ENCODE data around the gene TMEM150B.

Gene TMEM150B

GRCh38 chr19:55278391-55279135 lies 46.6 kb downstream of the TMEM150B start:
- no peak for DNase-seq (ENCODE audit: low read depth)

GRCh38 chr19:55277494-55277893 lies 47.6 kb downstream of the TMEM150B start:
- no peak for DNase-seq (ENCODE audit: low read depth)

DNA sequence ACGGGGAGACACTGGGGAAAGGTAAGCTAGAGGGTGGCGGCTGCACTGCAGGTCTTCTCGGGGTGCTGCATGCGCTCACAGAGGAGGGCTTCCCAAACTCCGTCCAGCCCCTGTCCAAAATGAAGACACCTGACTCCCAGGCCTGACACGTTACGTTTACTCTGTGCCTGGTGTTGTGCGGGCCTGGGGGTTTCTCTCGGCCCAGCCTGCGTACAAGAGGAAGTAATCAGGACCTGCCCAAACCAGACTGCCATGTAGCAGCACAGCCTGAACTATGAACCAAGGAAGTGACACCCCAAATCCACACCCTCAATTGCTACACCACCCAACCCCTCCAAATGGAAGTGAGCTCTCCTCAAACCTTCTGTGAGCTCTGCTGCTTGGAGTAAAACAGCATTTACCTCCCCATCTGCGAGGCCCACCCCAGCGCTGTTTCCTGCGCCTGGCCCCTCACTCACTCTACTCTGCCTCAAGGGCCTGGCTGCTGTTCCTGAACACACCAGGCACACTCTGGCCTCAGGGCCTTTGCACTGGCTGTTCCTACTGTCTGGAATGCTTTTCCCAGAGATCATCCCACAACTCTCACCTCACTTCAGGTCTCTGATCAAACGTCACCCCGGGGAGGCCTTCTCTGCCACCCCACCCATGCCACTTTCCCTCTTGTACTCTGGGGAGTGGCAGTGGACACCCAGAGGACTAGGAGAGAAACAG lies 48.3 kb downstream of the TMEM150B start:
- DNase-seq (ENCODE audit: low read depth), result no peak

DNA sequence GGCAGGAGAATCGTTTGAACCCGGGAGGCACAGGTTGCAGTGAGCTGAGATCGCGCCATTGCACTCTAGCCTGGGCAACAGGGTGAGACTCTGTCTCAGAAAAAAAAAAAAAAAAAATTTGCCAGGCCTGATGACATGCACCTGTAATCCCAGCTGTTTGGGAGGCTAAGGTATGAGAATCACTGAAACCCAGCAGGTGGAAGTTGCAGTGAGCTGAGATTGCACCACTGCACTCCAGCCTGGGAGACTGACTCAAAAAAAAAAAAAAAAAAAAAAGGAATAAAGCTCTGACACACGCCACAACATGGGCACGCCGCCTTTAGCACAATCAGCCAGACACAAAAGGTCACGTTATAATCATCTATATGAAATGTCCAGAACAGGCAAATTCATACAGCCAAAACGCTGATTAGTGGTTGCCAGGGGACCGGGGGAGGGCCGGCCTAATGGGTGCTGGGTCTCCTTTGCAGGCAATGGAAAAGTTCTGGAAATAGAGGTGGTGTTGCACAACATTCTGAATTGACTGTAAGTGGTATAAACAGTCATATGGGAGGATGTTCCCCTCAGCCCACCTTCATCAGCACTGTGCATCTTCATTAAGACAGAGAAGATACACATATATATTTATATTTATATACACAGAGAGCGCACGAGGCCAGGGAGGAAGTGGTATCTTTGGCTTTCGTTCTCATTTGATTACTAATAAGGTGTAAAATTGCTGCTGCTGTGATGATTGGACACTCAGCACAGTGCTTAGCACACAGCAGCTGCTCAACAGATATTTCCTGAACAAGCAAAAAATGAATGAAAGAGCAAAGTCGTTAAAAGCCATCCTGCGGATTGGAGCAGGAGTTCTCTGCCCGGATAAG lies 49.1 kb downstream of the TMEM150B start:
- DNase-seq (ENCODE audit: low read depth), result no peak

- no peak for DNase-seq (ENCODE audit: low read depth)
Observed at GRCh38 chr19:55273978-55274707, 51.0 kb downstream of the TMEM150B start.

DNA sequence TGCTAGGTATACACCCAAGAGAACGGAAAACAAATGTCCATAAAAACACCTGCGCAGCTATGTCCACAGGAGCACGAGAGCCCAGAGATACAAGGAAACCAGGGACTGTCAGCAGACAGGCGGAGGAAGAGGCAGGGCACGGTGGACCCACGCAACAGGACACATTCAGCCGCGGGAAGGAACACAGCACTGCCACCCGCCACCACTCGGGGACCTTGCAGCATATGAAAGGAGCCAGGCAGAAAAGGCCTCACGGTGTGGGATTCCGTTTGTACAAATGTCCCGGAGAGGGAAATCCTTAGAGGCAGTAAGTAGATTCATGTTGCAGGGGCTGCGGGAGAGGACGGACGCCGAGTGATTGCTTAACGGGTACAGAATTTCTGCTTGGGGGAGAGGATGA lies 53.0 kb downstream of the TMEM150B start:
- DNase-seq (ENCODE audit: low read depth), result no peak

GRCh38 chr19:55270172-55270942 lies 54.8 kb downstream of the TMEM150B start:
- DNase-seq (ENCODE audit: low read depth), result no peak

DNA sequence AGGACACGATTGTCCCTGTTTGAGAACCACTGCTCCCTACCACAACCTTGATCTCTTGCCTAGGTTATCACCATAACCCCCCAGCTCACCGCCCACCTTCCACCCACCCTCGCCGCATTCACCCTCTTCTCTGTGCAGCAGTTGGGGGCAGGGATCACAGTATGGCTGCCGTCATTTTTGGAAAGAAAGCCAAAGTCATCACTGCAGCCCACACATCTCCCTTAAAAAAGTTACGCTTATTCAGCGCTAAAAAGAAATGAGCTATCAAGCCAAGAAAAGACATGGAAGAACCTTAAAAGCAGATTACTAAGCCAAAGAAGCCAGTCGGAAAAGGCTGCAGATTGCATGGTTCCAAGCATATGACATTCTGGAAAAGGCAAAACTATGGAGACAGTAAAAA lies 55.8 kb downstream of the TMEM150B start:
- DNase-seq (ENCODE audit: low read depth), result no peak

DNA sequence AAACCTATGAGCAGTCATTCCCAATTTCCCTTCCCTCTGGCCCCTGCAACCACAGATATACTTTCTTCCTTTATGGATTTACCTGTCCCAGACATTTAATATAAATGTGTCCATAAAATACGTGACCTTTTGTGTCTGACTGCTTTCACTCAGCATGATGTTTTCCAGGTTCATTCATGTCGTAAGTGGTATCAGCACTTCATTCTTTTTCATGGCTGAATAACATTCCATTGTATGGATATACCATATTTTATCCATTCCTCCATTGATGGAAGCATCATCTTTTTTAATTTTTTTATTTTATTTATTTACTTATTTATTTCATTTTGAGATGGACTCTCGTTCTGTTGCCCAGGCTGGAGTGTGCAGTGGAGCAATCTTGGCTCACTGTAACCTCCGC lies 58.3 kb downstream of the TMEM150B start:
- DNase-seq (ENCODE audit: low read depth), result no peak

DNA sequence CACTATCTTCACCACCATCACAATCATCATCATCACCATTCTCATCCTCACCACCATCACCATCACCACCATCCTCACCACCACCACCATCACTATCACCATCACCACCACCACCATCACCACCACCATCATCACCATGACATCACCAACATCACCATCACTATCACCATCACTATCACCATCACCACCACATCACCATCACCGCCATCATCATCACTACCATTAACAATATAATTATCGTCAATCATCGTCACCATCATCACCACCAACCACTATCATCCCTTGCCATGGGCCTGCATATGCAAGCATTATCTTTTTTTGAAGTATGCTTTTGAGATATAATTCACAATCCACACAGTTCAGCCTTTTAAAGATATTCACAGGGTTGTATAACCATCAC lies 58.7 kb downstream of the TMEM150B start:
- DNase-seq (ENCODE audit: low read depth), result no peak

DNA sequence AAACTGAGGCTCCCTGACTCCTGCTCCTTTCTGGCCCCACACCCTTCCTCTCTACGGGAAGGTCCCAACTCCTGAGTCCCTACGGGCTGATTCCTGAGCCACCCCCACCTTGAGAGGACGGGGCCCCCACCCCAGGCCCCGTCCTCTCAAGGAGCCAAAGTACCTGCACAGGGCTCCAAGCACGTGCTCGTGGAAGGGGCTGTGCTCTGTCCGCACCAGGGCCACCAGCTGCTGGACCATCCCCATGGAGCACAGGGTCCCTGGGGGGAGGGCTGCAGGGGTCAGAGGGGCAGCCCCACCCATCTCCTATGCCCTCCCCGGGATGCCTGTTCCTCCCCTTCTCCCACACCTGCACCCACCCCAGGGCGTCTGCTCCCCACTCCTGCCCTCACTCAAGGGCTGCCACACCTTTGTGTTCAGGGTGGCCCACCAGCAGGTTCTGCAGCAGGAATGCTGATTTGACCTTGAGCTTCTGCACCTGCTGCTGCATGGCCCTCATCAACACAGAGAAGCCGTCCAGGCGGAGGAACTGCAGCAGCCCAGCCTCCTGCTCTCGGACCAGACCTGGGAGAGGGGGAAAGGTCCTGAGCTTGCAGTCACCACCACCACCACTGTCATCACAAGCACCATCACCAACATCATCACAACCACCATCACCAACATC lies 59.3 kb downstream of the TMEM150B start:
- DNase-seq (ENCODE audit: low read depth), result no peak

GRCh38 chr19:55265173-55265572 lies 60.0 kb downstream of the TMEM150B start:
- DNase-seq (ENCODE audit: low read depth), result no peak

DNA sequence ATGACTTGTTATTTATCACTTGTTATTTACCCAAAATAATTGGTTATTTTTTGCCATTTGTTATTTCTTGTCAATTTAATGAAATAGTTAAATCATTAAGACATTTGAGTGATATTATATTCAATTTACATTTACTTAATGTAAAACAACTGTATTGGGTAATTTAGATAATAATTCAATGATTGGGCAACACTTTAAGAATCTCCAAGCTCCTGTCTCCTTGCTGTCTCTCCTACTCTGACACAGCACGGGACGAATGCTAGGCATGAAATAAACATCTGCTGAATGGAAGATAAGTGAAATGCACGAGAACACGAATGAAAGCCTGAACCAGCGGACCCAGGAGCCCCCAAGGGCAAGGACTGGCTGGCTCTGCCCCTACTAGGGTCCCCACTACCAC lies 60.6 kb downstream of the TMEM150B start:
- no peak for DNase-seq (ENCODE audit: low read depth)

Measured in stimulated activated CD8-positive, alpha-beta memory T cell treated with anti-CD3 and anti-CD28 coated beads, Interleukin-12 subunit alpha, Interleukin-12 subunit beta, amount 100 ng/mL, for 1 hour (primary cell).